GM19240 (cell line): Measurements from ENCODE around the gene SRSF3.
"Not testable (repeated sequence)": the region's sequence is repeated elsewhere in the genome, so short reads cannot be mapped to it uniquely, and the experiment has no call there.

ENCODE experiments used
- DNase-seq: peaks from one replicate; pipeline ENCODE4 v3.0.0; 2011; ENCODE audit warnings: low spot score; ENCODE audit not compliant: insufficient read length

The SRSF3 gene

DNA sequence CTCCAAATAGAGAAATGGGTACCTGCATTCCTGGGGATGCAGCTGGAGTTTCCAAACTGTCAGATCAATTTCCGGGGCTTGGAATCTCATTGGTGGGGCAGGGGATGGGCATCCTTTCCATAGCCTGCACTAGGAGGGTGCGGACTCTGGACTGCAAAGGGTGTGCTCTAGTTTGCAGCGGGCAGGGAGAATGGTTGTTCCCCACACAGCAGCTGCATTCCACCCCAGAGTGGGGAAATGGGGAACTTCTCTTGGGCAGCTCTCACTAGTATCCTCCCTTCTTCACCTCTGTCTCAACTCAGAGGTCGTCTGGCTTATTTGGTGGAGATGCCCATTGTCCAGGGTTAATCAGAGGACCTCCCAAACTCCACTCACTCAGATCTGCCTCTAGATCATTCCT lies 49.8 kb downstream of the SRSF3 start:
- DNase-seq, result no peak

DNA sequence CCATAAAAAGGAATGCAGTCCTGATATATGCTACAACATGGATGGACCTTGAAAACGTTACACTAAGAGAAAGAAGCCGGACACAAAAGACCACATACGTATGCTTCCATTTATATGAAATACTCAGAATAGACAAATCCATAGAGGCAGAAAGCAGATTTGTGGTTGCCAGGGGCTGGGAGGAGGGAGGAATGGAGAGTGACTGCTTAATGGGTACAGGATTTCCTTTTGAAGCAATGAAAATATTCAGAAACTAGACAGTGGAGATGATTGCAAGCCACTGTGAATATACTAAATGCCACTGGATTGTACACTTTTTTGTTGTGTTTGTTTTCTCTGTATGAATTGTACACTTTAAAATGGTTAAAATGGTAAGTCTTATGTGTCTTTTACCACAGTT lies 54.9 kb downstream of the SRSF3 start:
- no peak for DNase-seq

GRCh38 chr6:36649701-36650484 lies 55.7 kb downstream of the SRSF3 start:
- no peak for DNase-seq

- peak; percentile 56 for DNase-seq
Measured at GRCh38 chr6:36650848-36651478, 56.8 kb downstream of the SRSF3 start.

- DNase-seq, result no peak
Measured at GRCh38 chr6:36651659-36652379, 57.7 kb downstream of the SRSF3 start.

- DNase-seq, result not testable (repeated sequence)
Measured at GRCh38 chr6:36654469-36654868, 60.3 kb downstream of the SRSF3 start.
